Measurements from ENCODE around the gene EDC4. TPM values are rescaled to one million over a fixed set of nuclear protein-coding genes. Genes with fewer than 3 reads are reported as not detected.

The EDC4 gene
- total and polyA plus RNA-seq, 9 donors, result 29.8 to 65.3 (median 48.7) TPM

DNA sequence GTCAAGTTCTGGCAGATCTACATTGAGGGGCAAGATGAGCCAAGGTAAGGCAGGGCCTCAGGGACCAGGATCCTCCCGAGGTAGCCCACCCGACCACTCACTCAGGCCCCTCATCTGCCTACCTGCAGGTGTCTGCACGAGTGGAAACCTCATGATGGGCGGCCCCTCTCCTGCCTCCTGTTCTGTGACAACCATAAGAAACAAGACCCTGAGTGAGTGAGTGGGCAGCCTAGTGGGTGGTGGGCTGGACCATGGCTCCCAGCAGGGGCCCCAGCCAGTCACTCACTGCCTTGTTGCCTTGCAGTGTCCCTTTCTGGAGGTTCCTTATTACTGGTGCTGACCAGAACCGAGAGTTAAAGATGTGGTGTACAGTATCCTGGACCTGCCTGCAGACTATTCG, 5.4 kb downstream of the EDC4 start:
- Histone ChIP-seq H3K4me3 (no peak overlapping the region), H3K27me3 (no peaks in the 10 kb centered on the region), H3K27ac (no peak overlapping the region), H3K4me1 (ENCODE audit: insufficient read depth) (peaks cover 4% of the 10 kb centered on the region), H3K36me3 (no peaks in the 10 kb centered on the region), H3K9me3 (no peaks in the 10 kb centered on the region)
- WGBS, 3 donors, result 79 to 93% (median 90%) methylated on average over 6 of the region's 6 CpGs
- DNase-seq, result no peak
- no peak for TF ChIP-seq EP300 (IDR thresholded peaks at IDR 0.05)
- TF ChIP-seq, protein P1, sequence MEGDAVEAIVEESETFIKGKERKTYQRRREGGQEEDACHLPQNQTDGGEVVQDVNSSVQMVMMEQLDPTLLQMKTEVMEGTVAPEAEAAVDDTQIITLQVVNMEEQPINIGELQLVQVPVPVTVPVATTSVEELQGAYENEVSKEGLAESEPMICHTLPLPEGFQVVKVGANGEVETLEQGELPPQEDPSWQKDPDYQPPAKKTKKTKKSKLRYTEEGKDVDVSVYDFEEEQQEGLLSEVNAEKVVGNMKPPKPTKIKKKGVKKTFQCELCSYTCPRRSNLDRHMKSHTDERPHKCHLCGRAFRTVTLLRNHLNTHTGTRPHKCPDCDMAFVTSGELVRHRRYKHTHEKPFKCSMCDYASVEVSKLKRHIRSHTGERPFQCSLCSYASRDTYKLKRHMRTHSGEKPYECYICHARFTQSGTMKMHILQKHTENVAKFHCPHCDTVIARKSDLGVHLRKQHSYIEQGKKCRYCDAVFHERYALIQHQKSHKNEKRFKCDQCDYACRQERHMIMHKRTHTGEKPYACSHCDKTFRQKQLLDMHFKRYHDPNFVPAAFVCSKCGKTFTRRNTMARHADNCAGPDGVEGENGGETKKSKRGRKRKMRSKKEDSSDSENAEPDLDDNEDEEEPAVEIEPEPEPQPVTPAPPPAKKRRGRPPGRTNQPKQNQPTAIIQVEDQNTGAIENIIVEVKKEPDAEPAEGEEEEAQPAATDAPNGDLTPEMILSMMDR (IDR thresholded peaks at IDR 0.05), result no peak
- no peak for TF ChIP-seq POLR2A (IDR thresholded peaks at IDR 0.05)
- intact Hi-C loops (cut with DNase I), result no loop called here

DNA sequence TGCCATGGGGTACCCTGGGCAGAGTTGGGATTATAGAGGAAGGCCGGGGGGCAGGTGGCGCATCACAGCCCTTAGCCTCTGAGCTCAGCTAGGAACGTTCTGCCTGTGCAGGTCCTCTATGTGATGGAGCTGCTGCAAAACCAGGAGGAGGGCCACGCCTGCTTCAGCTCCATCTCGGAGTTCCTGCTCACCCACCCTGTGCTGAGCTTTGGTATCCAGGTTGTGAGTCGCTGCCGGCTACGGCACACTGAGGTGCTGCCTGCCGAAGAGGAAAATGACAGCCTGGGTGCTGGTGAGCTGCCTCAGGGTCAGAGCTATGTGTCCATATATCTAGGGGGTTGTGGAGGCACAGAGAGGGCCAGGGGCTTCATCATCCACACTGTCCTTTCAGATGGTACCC, 6.0 kb downstream of the EDC4 start:
- Histone ChIP-seq H3K4me1 (ENCODE audit: insufficient read depth) (peaks cover 4% of the 10 kb centered on the region), H3K27ac (no peak overlapping the region), H3K27me3 (no peaks in the 10 kb centered on the region), H3K9me3 (no peaks in the 10 kb centered on the region), H3K4me3 (no peak overlapping the region), H3K36me3 (no peaks in the 10 kb centered on the region)
- WGBS, 3 donors, result 89 to 98% (median 90%) methylated on average over 9 of the region's 9 CpGs
- no peak for DNase-seq
- intact Hi-C loops (cut with DNase I), result no loop called here
- TF ChIP-seq EP300 (IDR thresholded peaks at IDR 0.05) (no peak), POLR2A (IDR thresholded peaks at IDR 0.05) (no peak)
- TF ChIP-seq, protein P1 (IDR thresholded peaks at IDR 0.05), result no peak

DNA sequence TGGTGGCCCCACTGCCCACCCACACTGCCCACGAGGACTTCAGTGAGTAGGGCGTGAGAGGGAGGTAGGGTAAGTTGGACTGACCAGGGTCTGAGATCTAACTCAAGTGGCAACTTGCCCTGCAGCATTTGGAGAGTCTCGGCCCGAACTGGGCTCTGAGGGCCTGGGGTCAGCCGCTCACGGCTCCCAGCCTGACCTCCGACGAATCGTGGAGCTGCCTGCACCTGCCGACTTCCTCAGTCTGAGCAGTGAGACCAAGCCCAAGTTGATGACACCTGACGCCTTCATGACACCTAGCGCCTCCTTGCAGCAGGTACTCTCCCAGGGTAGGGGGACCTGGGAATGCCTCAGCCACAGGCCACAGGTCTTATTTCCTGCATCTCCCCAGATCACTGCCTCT, 6.6 kb downstream of the EDC4 start:
- Histone ChIP-seq H3K9me3 (no peaks in the 10 kb centered on the region), H3K36me3 (no peaks in the 10 kb centered on the region), H3K27ac (no peak overlapping the region), H3K27me3 (no peaks in the 10 kb centered on the region), H3K4me3 (no peak overlapping the region), H3K4me1 (ENCODE audit: insufficient read depth) (peaks cover 9% of the 10 kb centered on the region)
- no peak for DNase-seq
- WGBS, 3 donors, result 82 to 92% (median 88%) methylated on average over 12 of the region's 12 CpGs
- TF ChIP-seq, protein P1 (IDR thresholded peaks at IDR 0.05), result no peak
- TF ChIP-seq POLR2A (IDR thresholded peaks at IDR 0.05), result no peak
- TF ChIP-seq EP300 (IDR thresholded peaks at IDR 0.05), result no peak
- intact Hi-C loops (cut with DNase I), result no loop called here

DNA sequence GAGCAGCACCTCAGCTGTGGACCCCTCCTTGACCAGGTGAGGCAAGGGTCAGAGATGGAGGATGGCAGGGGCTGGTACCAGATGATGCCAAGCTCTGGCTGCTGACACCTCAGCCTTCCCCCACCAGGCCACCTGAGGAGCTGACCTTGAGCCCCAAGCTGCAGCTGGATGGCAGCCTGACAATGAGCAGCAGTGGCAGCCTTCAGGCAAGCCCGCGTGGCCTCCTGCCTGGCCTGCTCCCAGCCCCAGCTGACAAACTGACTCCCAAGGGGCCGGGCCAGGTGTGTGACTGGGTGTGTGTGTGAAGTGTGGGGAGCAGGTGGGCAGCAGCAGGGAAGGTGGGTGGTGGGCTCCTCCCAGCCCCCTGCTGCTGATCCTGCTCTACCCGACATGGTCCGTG, 7.1 kb downstream of the EDC4 start:
- WGBS, 3 donors, result 76 to 93% (median 82%) methylated on average over 3 to 5 of the region's 5 CpGs
- TF ChIP-seq EP300 (IDR thresholded peaks at IDR 0.05) (no peak), POLR2A (IDR thresholded peaks at IDR 0.05) (no peak)
- TF ChIP-seq, protein P1 (IDR thresholded peaks at IDR 0.05), result no peak
- peaks cover 10% of the 10 kb centered on the region for H3K4me1 ChIP-seq (ENCODE audit: insufficient read depth)
- H3K9me3 ChIP-seq, result no peaks in the 10 kb centered on the region
- H3K36me3 ChIP-seq, result no peaks in the 10 kb centered on the region
- intact Hi-C loops (cut with DNase I), result loop anchor here in 3 of 4 donors (5.0 kb wide), 1 partner anchor 47 kb away; no protein-coding TSS in a partner anchor
- H3K27me3 ChIP-seq, result no peaks in the 10 kb centered on the region
- no peak overlapping the region for H3K27ac ChIP-seq
- no peak overlapping the region for H3K4me3 ChIP-seq
- DNase-seq, result no peak

Data from ovary (tissue), 9 donors.